GM10248 (cell line): Measurements from ENCODE around the gene LSM7.

ENCODE experiments used
- CTCF ChIA-PET: fragments of 300-600 bp; sonication (Branson Sonifier 250); formaldehyde crosslinking; extraction: SDS; loops from one replicate; lab custom pipeline; 2021; ENCODE audit warnings: antibody characterized with exemption; lab: Yijun Ruan, JAX
- POLR2A ChIA-PET: fragments of 350-650 bp; sonication (Branson Sonifier 250); formaldehyde crosslinking; extraction: SDS; loops from one replicate; lab custom pipeline; 2020; ENCODE audit warnings: antibody characterized with exemption; lab: Yijun Ruan, JAX
- DNase-seq: peaks from one replicate; pipeline ENCODE4 v3.0.0; 2012; ENCODE audit errors: extremely low spot score
- TF ChIP-seq, protein P1 (sequence below): IDR thresholded peaks from 2 replicates; pipeline ENCODE4 v1.5.1; 2012; ENCODE audit warnings: mild to moderate bottlenecking, low read depth; ENCODE audit errors: extremely low read depth, missing control alignments, control extremely low read depth

Gene LSM7

DNA sequence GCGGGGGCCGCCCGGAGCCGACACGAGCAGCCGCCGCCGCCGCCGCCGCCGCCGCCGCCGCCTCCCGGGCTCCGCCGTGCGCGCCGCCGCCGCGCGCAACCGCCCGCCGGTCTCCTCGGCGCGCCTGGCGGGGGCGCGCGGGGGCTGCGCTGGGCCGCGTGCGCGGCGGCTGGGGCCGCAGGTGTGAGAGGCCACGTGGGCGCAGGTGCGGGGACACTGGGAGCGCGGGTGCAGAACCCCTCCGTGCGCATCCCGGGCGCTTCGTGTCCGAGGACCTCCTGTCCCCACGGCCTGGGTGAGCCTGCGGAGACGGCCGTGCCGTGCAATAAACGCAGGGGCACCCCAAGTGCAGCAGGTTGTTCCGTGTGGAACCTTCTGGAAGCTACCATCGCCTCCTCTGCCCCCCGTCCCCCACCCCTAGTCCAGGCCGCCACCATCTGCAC, 20.3 kb downstream of the LSM7 start, which contains the start of gene LINGO3:
TSS of gene LINGO3 (minus strand) at position 41 of the 443 bp plus-strand sequence. CDS start 16,378 bp downstream, outside the sequence.
- POLR2A ChIA-PET = no interaction called here
- no peak for DNase-seq
- TF ChIP-seq, protein P1, sequence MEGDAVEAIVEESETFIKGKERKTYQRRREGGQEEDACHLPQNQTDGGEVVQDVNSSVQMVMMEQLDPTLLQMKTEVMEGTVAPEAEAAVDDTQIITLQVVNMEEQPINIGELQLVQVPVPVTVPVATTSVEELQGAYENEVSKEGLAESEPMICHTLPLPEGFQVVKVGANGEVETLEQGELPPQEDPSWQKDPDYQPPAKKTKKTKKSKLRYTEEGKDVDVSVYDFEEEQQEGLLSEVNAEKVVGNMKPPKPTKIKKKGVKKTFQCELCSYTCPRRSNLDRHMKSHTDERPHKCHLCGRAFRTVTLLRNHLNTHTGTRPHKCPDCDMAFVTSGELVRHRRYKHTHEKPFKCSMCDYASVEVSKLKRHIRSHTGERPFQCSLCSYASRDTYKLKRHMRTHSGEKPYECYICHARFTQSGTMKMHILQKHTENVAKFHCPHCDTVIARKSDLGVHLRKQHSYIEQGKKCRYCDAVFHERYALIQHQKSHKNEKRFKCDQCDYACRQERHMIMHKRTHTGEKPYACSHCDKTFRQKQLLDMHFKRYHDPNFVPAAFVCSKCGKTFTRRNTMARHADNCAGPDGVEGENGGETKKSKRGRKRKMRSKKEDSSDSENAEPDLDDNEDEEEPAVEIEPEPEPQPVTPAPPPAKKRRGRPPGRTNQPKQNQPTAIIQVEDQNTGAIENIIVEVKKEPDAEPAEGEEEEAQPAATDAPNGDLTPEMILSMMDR = no peak
- CTCF ChIA-PET = interaction anchor here (1.2 kb wide), 1 partner anchor 19 kb away, joined by 3 read pairs; no protein-coding TSS in a partner anchor

- TF ChIP-seq, protein P1 = no peak
- CTCF ChIA-PET = interaction anchor here (2.9 kb wide), 1 partner anchor 9 kb away, joined by 17 read pairs; no protein-coding TSS in a partner anchor
Observed at GRCh38 chr19:2307518-2308012, 20.8 kb downstream of the LSM7 start.

GRCh38 chr19:2306971-2307370, 21.4 kb downstream of the LSM7 start:
- ChIA-PET POLR2A (no interaction called here), CTCF (interaction anchor here (2.9 kb wide), 1 partner anchor 10 kb away, joined by 17 read pairs; no protein-coding TSS in a partner anchor)
- TF ChIP-seq, protein P1 = no peak
- no peak for DNase-seq

More at GRCh38 chr19:2307518-2308012, 20.8 kb downstream of the LSM7 start:
- no peak for DNase-seq
- POLR2A ChIA-PET = no interaction called here

DNA sequence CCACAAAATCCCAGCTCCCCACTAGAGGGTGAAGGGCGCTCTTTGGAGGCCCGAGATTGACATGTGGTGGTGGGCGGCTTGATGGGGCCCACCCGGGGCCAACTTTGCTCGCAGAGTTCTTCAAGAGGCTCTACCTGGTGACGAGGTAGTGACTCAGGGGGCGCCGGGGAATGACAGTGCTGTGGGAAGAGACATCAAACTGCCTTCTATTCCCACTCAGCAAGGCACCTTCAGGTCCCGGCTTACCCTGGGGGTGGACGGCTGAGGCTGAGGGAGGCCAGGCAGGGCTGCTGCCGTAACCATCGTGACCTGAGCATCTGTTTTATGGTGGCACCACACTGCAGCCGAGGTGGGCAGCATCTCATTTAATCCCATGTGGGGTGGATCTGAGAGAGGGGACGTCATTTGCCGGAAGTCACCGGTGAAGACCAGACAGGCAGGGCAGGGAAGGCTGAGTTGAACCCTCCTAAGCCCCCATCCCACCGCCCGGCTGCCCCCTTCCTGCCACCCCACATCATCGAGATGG, 22.0 kb downstream of the LSM7 start:
- ChIA-PET POLR2A (no interaction called here), CTCF (interaction anchor here (1.4 to 2.9 kb wide), 2 partner anchors 11 to 86 kb away, joined by 3 to 17 read pairs; no protein-coding TSS in a partner anchor)
- DNase-seq = no peak
- TF ChIP-seq, protein P1 = no peak

DNA sequence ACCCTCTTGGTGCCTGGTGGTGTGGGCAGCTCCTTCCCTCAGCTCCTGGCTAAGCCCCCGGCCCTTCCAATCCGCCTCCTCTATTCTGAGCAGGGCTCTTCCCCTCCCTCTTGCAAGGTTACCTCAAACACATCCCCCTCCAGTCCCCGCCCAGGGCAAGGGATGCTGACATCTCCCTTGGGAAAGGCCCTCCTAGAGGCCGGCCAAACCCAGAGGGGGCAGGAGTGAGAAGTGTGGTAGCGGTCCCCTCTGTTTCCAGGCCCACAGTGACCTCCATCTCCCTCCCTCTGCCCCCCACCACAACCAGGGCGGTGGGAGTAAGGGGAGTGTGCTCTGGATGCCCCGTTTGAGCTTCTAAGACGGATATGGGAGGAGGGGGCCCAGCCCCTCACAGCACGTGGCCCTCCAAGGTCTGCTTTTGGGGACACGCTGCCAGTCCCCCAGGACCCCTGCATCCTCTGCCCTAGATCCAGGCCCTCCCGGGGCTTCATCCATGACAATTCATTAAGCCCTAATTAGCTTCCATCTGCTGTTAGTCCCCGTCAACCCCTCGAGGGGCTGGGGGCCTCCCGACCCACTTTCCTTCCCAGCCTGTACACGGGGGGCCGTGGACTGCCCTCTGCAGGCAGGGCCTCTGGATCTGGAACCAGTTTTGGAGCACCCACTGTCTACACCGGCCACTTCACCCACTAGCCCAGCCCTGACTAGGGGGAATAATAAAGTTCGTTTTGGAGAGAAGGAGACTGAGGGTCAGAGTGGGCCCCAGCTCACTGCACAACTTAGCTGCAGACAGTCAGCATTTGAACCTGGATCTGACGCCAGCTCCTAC, 22.7 kb downstream of the LSM7 start:
- DNase-seq = no peak
- ChIA-PET CTCF (interaction anchor here (1.1 to 2.9 kb wide), 3 partner anchors 9 to 86 kb away, joined by 3 to 17 read pairs (median 5); no protein-coding TSS in a partner anchor), POLR2A (no interaction called here)
- TF ChIP-seq, protein P1 = no peak

DNA sequence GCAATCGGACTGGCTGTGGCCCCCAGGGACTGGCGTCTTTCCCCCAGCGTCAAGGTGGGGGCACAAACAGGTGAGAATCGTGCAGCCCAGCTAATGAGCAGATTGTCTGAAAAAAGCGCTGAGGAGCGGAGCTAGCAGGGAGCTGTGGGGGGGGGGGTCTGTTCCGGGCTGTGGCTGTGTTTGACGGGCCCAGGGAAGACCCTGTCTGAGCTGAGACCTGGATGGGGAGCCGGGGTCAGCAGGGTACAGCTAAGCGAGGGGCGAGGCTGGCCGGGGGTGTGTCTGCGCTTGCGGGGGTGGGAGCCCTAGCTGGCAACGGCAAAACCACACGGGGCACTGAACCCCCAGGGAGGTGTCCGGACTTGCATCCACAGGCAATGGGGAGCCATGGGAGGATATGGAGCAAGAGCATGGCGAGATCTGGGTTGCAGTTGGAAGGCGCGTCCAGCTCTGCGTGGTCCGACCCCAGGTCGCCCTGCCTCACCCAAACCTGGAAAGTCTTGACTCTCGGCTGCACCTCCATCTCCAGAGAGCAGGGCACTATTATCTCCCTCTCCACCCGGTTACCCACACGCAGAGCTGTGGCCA, 25.1 kb downstream of the LSM7 start:
- ChIA-PET POLR2A (interaction anchor here (0.6 to 1.0 kb wide), 2 partner anchors 26 to 152 kb away, joined by 3 to 5 read pairs; partner anchors contain the start of gene AP3D1), CTCF (interaction anchor here (1.5 kb wide), 1 partner anchor 13 kb away, joined by 3 read pairs; no protein-coding TSS in a partner anchor)
- no peak for DNase-seq
- TF ChIP-seq, protein P1 = no peak
